ENCODE measurements around the gene FXYD4.
"Not testable (repeated sequence)": the region's sequence is repeated elsewhere in the genome, so short reads cannot be mapped to it uniquely, and the experiment has no call there.

- not testable (repeated sequence) for TF ChIP-seq CTCF (IDR thresholded peaks at IDR 0.05; ENCODE audit: insufficient read depth, low read length); REST (IDR thresholded peaks at IDR 0.05; ENCODE audit: insufficient replicate concordance, low read depth)
These were observed 41.2 kb upstream of the FXYD4 start for GRCh38 chr10:43330049-43330823.
